ENCODE measurements around the gene COL4A2. TPM values are rescaled to one million over a fixed set of nuclear protein-coding genes. Genes with fewer than 3 reads are reported as not detected.

Gene COL4A2
- total RNA-seq, 1 donor from 2014 or later: 1,465 TPM

- DNase-seq (ENCODE audit: low read depth): no peak
Observed at GRCh38 chr13:110354715-110355473, 47.8 kb downstream of the COL4A2 start.

- peak; percentile 61 for DNase-seq (ENCODE audit: low read depth)
Observed at GRCh38 chr13:110356362-110356761, 49.3 kb downstream of the COL4A2 start.

GRCh38 chr13:110358381-110358780 lies 51.3 kb downstream of the COL4A2 start:
- DNase-seq (ENCODE audit: low read depth): no peak

- no peak for DNase-seq (ENCODE audit: low read depth)
Observed at GRCh38 chr13:110359840-110360301, 52.8 kb downstream of the COL4A2 start.

- no peak for DNase-seq (ENCODE audit: low read depth)
Observed at GRCh38 chr13:110360598-110360997, 53.5 kb downstream of the COL4A2 start.

GRCh38 chr13:110361365-110361911 lies 54.4 kb downstream of the COL4A2 start:
- DNase-seq (ENCODE audit: low read depth): no peak

- DNase-seq (ENCODE audit: low read depth): no peak
Observed at GRCh38 chr13:110363010-110363409, 55.9 kb downstream of the COL4A2 start.

- DNase-seq (ENCODE audit: low read depth): no peak
Observed at GRCh38 chr13:110364081-110364480, 57.0 kb downstream of the COL4A2 start.

GRCh38 chr13:110365876-110366275 lies 58.8 kb downstream of the COL4A2 start:
- no peak for DNase-seq (ENCODE audit: low read depth)

GRCh38 chr13:110366733-110367132 lies 59.6 kb downstream of the COL4A2 start:
- no peak for DNase-seq (ENCODE audit: low read depth)

GRCh38 chr13:110367620-110368019 lies 60.5 kb downstream of the COL4A2 start:
- DNase-seq (ENCODE audit: low read depth): peak; percentile 59

GRCh38 chr13:110368408-110368807 lies 61.3 kb downstream of the COL4A2 start:
- DNase-seq (ENCODE audit: low read depth): no peak

GRCh38 chr13:110369400-110369799 lies 62.3 kb downstream of the COL4A2 start:
- DNase-seq (ENCODE audit: low read depth): no peak

GRCh38 chr13:110371550-110372465 lies 64.7 kb downstream of the COL4A2 start:
- peak; percentile 100 for DNase-seq (ENCODE audit: low read depth)

GRCh38 chr13:110372676-110373075 lies 65.6 kb downstream of the COL4A2 start:
- DNase-seq (ENCODE audit: low read depth): no peak

GRCh38 chr13:110373617-110374016 lies 66.5 kb downstream of the COL4A2 start:
- DNase-seq (ENCODE audit: low read depth): no peak

GRCh38 chr13:110374431-110375370 lies 67.6 kb downstream of the COL4A2 start:
- DNase-seq (ENCODE audit: low read depth): no peak

GRCh38 chr13:110376120-110376519 lies 69.0 kb downstream of the COL4A2 start:
- DNase-seq (ENCODE audit: low read depth): peak; percentile 50

- no peak for DNase-seq (ENCODE audit: low read depth)
Observed at GRCh38 chr13:110377178-110377825, 70.2 kb downstream of the COL4A2 start.

GRCh38 chr13:110377826-110378201 lies 70.7 kb downstream of the COL4A2 start:
- no peak for DNase-seq (ENCODE audit: low read depth)

- DNase-seq (ENCODE audit: low read depth): no peak
Observed at GRCh38 chr13:110379358-110379757, 72.3 kb downstream of the COL4A2 start.

Data from renal cortical epithelial cell (primary cell).